ENCODE data around the gene TMED8.

- TF ChIP-seq CTCF (IDR thresholded peaks at IDR 0.05; ENCODE audit: low read depth, low read length, poor library complexity, severe bottlenecking) (no peak), EZH2phosphoT487 (IDR thresholded peaks at IDR 0.05; ENCODE audit: borderline replicate concordance, low read length) (no peak)
Observed at GRCh38 chr14:77407158-77407557, 30.3 kb upstream of the TMED8 start.
